GM12865 (cell line): Measurements from ENCODE around the gene ECE2.

Experiments used
- DNase-seq: peaks from one replicate; pipeline ENCODE4 v3.0.0; 2010; ENCODE audit warnings: low read depth
- H3K4me3 ChIP-seq: 2 replicates; pipeline ENCODE4 v1.5.1; 2011; ENCODE audit warnings: mild to moderate bottlenecking, low read depth, low read length, control low read depth
- CTCF ChIP-seq: IDR thresholded peaks from 2 replicates; pipeline ENCODE4 v1.5.1; 2011; ENCODE audit warnings: low read length, control low read depth, low read depth, inconsistent platforms; ENCODE audit not compliant: insufficient read depth; ENCODE audit errors: missing control alignments

ECE2 gene

DNA sequence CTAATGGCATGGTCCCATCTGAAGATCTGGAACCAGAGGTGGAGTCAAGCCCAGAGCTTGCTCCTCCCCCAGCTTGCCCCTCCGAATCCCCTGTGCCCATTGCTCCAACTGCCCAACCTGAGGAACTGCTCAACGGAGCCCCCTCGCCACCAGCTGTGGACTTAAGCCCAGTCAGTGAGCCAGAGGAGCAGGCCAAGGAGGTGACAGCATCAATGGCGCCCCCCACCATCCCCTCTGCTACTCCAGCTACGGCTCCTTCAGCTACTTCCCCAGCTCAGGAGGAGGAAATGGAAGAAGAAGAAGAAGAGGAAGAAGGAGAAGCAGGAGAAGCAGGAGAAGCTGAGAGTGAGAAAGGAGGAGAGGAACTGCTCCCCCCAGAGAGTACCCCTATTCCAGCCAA is 45.8 kb downstream of the ECE2 start:
- H3K4me3 ChIP-seq = no peak overlapping the region
- no peak for DNase-seq
- no peak for TF ChIP-seq CTCF

GRCh38 chr3:184322731-184323487 is 47.1 kb downstream of the ECE2 start:
- no peak overlapping the region for H3K4me3 ChIP-seq
- no peak for TF ChIP-seq CTCF
- DNase-seq = no peak

DNA sequence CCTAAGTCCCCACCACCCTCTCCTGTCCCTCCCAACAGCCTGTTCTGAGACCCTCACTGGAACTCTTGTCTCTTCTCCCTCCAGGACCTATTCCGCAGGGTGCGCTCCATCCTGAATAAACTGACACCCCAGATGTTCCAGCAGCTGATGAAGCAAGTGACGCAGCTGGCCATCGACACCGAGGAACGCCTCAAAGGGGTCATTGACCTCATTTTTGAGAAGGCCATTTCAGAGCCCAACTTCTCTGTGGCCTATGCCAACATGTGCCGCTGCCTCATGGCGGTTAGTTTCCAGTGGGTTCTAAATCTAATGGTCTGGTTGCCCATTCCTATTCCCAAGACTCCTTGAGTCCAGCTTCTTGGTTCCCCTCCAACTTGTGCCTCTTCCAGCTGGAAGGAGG is 47.9 kb downstream of the ECE2 start:
- DNase-seq = no peak
- H3K4me3 ChIP-seq = no peak overlapping the region
- no peak for TF ChIP-seq CTCF

GRCh38 chr3:184325269-184325668 is 49.4 kb downstream of the ECE2 start:
- no peak for TF ChIP-seq CTCF
- DNase-seq = no peak
- H3K4me3 ChIP-seq = no peak overlapping the region

DNA sequence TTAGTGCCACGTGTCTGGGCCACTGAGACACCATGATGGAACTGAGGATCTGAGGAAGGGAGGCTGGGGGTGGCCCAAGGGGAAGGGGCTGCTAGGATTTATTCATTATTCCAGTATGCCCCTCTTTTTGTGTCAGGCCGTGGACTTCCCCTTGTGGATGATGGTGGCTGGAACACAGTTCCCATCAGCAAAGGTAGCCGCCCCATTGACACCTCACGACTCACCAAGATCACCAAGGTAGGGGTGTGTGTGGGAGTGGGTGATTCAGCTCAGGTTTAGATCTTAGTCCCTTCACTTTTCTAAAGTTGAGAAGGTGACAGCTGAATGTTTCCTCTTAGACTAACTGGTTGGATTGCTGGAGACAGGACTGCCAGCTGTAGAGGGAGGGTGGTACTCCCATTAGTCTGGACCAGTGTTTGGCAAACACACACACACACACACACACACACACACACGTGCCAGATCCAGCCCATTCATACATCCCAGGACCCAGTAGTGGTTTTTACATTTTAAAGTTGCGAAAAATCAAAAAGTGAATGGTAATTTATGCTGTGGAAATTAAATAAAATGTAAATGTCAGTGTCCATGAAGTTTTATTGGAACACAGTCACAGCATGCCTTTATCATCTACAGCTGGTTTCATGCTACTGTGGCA is 50.0 kb downstream of the ECE2 start:
- DNase-seq = no peak
- H3K4me3 ChIP-seq = no peak overlapping the region
- no peak for TF ChIP-seq CTCF

- no peak for DNase-seq
- no peak for TF ChIP-seq CTCF
- H3K4me3 ChIP-seq = no peak overlapping the region
Measured at GRCh38 chr3:184327171-184327570, 51.3 kb downstream of the ECE2 start.
